IMR-90 (cell line): ENCODE results near the gene PLA2G4A. TPM values are rescaled to one million over a fixed set of nuclear protein-coding genes. Genes with fewer than 3 reads are reported as not detected.

Source experiments
- ATAC-seq: fragments of 200-7000 bp; cut with Tn5 transposase; 2 replicates; pipeline ENCODE4 v1.9.1; 2020; ENCODE audit warnings: low read depth, mild to moderate bottlenecking, moderate library complexity
- BruUV-seq: library from RNA; stranded (reverse); fragments of 400-500 nt; replicated peaks from 2 replicates; lab custom pipeline; 2021; lab: Mats Ljungman, UMichigan
- CTCF ChIA-PET: fragments of 300-600 bp; formaldehyde crosslinking; extraction: SDS; loops from one replicate; lab custom pipeline; 2021; ENCODE audit warnings: antibody characterized with exemption; lab: Yijun Ruan, JAX
- POLR2A ChIA-PET: fragments of 300-600 bp; sonication (Branson Sonifier 250); formaldehyde crosslinking; loops from one replicate; lab custom pipeline; 2022; ENCODE audit warnings: antibody characterized with exemption; ENCODE audit not compliant: unreplicated experiment; lab: Charles Lee
- DNase-seq: peaks from one replicate; pipeline ENCODE4 v3.0.0; 2013
- H2AFZ ChIP-seq: replicated peaks from 2 replicates; pipeline ENCODE3; 2013; ENCODE audit warnings: low read length, mild to moderate bottlenecking; ENCODE audit not compliant: poor library complexity
- H2AK5ac ChIP-seq: 2 replicates; pipeline ENCODE4 v1.6.1; 2013; ENCODE audit warnings: low read depth, low read length, inconsistent platforms
- H2AK9ac ChIP-seq: replicated peaks from 2 replicates; pipeline ENCODE3; 2013; ENCODE audit warnings: mild to moderate bottlenecking, low read depth, low read length, moderate library complexity; ENCODE audit not compliant: poor library complexity
- H2BK120ac ChIP-seq: 2 replicates; pipeline ENCODE4 v1.6.1; 2013; ENCODE audit warnings: low read depth, low read length, inconsistent platforms
- H2BK15ac ChIP-seq: 3 replicates; pipeline ENCODE4 v1.6.1; 2013; ENCODE audit warnings: low read depth, low read length, inconsistent platforms
- H2BK20ac ChIP-seq: 2 replicates; pipeline ENCODE4 v1.6.1; 2013; ENCODE audit warnings: low read depth, mild to moderate bottlenecking, inconsistent platforms, low read length, moderate library complexity
- H2BK5ac ChIP-seq: 2 replicates; pipeline ENCODE4 v1.6.1; 2013; ENCODE audit warnings: mild to moderate bottlenecking, low read depth, low read length, inconsistent platforms; ENCODE audit not compliant: poor library complexity, severe bottlenecking
- H3K14ac ChIP-seq: replicated peaks from 2 replicates; pipeline ENCODE4 v1.6.1; 2013; ENCODE audit warnings: low read depth, low read length, inconsistent platforms
- H3K18ac ChIP-seq: 2 replicates; pipeline ENCODE4 v1.6.1; 2013; ENCODE audit warnings: low read depth, low read length, control low read depth
- H3K23ac ChIP-seq: 2 replicates; pipeline ENCODE4 v1.6.1; 2013; ENCODE audit warnings: low read depth, low read length, inconsistent platforms
- H3K27ac ChIP-seq: 2 replicates; pipeline ENCODE4 v1.5.1; 2013; ENCODE audit warnings: mild to moderate bottlenecking, control low read depth, low read length; ENCODE audit not compliant: insufficient read depth
- H3K27me3 ChIP-seq: 2 replicates; pipeline ENCODE4 v1.6.1; 2013; ENCODE audit warnings: low read length; ENCODE audit not compliant: control insufficient read depth, insufficient read depth
- H3K36me3 ChIP-seq: 2 replicates; pipeline ENCODE4 v1.6.1; 2013; ENCODE audit warnings: low read length, mixed read lengths; ENCODE audit not compliant: control insufficient read depth, insufficient read depth
- H3K4ac ChIP-seq: 2 replicates; pipeline ENCODE4 v1.6.1; 2013; ENCODE audit warnings: low read depth, low read length, inconsistent platforms
- H3K4me1 ChIP-seq: 2 replicates; pipeline ENCODE4 v1.6.1; 2013; ENCODE audit warnings: low read length, mixed read lengths; ENCODE audit not compliant: control insufficient read depth, insufficient read depth
- H3K4me2 ChIP-seq: 2 replicates; pipeline ENCODE4 v1.6.1; 2013; ENCODE audit warnings: low read depth, mild to moderate bottlenecking, control low read depth, low read length, moderate library complexity
- H3K4me3 ChIP-seq: 2 replicates; pipeline ENCODE4 v1.5.1; 2013; ENCODE audit warnings: low read depth, mild to moderate bottlenecking, control low read depth, low read length, moderate library complexity; ENCODE audit not compliant: insufficient read depth
- H3K56ac ChIP-seq: 2 replicates; pipeline ENCODE4 v1.6.1; 2013; ENCODE audit warnings: low read length, inconsistent platforms; ENCODE audit not compliant: insufficient read depth; ENCODE audit errors: extremely low read depth
- H3K79me1 ChIP-seq, 2 experiments: 2 replicates each; pipeline ENCODE4 v1.6.1; 2013; ENCODE audit warnings: low read length in 2 of 2, inconsistent platforms in 1 of 2, low read depth in 1 of 2
- H3K9ac ChIP-seq: 2 replicates; pipeline ENCODE4 v1.6.1; 2013; ENCODE audit warnings: low read depth, low read length, control low read depth
- H3K9me1 ChIP-seq: 2 replicates; pipeline ENCODE4 v1.6.1; 2013; ENCODE audit warnings: low read length, inconsistent platforms; ENCODE audit not compliant: insufficient read depth
- H3K9me3 ChIP-seq: 2 replicates; pipeline ENCODE4 v1.6.1; 2013; ENCODE audit warnings: low read length; ENCODE audit not compliant: control insufficient read depth, insufficient read depth
- H4K20me1 ChIP-seq: 2 replicates; pipeline ENCODE4 v1.6.1; 2013; ENCODE audit warnings: low read length, inconsistent platforms; ENCODE audit not compliant: insufficient read depth
- H4K5ac ChIP-seq: 2 replicates; pipeline ENCODE4 v1.6.1; 2013; ENCODE audit warnings: mild to moderate bottlenecking, low read depth, low read length, control low read depth
- H4K8ac ChIP-seq, 2 experiments: 2 replicates each; pipeline ENCODE4 v1.6.1; 2013; ENCODE audit warnings: low read depth in 2 of 2, low read length in 2 of 2, control low read depth in 1 of 2, inconsistent platforms in 1 of 2
- H4K91ac ChIP-seq: 2 replicates; pipeline ENCODE4 v1.6.1; 2013; ENCODE audit warnings: low read depth, low read length, inconsistent platforms; ENCODE audit not compliant: insufficient read depth
- BHLHE40 ChIP-seq: fragments of 150-350 bp; IDR thresholded peaks from 2 replicates; pipeline ENCODE4 v1.6.1; 2016; ENCODE audit warnings: mild to moderate bottlenecking, low read depth, low read length
- CEBPB ChIP-seq: IDR thresholded peaks from 2 replicates; pipeline ENCODE4 v1.6.1; 2012; ENCODE audit warnings: low read depth, low read length, improper control_type of control experiment
- CHD1 ChIP-seq: IDR thresholded peaks from 2 replicates; pipeline ENCODE4 v1.6.1; 2012; ENCODE audit warnings: low read depth, low read length, improper control_type of control experiment
- ELK1 ChIP-seq: fragments of 150-350 bp; IDR thresholded peaks from 2 replicates; pipeline ENCODE4 v1.6.1; 2016; ENCODE audit warnings: low read depth, mild to moderate bottlenecking, low read length, moderate library complexity, borderline replicate concordance
- FOS ChIP-seq: fragments of 150-350 bp; IDR thresholded peaks from 2 replicates; pipeline ENCODE4 v1.6.1; 2016; ENCODE audit warnings: low read depth, low read length
- MAFK ChIP-seq: IDR thresholded peaks from 2 replicates; pipeline ENCODE4 v1.6.1; 2012; ENCODE audit warnings: low read depth, low read length, improper control_type of control experiment
- MAZ ChIP-seq: IDR thresholded peaks from 2 replicates; pipeline ENCODE4 v1.6.1; 2012; ENCODE audit warnings: low read depth, mild to moderate bottlenecking, low read length, improper control_type of control experiment, moderate library complexity, borderline replicate concordance
- MXI1 ChIP-seq: IDR thresholded peaks from 2 replicates; pipeline ENCODE4 v1.6.1; 2012; ENCODE audit warnings: low read depth, mild to moderate bottlenecking, low read length, moderate library complexity, borderline replicate concordance
- NFE2L2 ChIP-seq: fragments of 150-350 bp; IDR thresholded peaks from 2 replicates; pipeline ENCODE4 v1.6.1; 2016; ENCODE audit warnings: low read depth, mild to moderate bottlenecking, low read length
- POLR2A ChIP-seq: IDR thresholded peaks from 2 replicates; pipeline ENCODE4 v1.6.1; 2012; ENCODE audit warnings: mild to moderate bottlenecking, low read depth, low read length
- RAD21 ChIP-seq: IDR thresholded peaks from 2 replicates; pipeline ENCODE4 v1.6.1; 2012; ENCODE audit warnings: low read length, improper control_type of control experiment
- RCOR1 ChIP-seq: IDR thresholded peaks from 2 replicates; pipeline ENCODE4 v1.6.1; 2012; ENCODE audit warnings: mild to moderate bottlenecking, low read length, improper control_type of control experiment; ENCODE audit not compliant: insufficient replicate concordance
- RFX5 ChIP-seq: IDR thresholded peaks from 2 replicates; pipeline ENCODE4 v1.8.0; 2012; ENCODE audit warnings: low read depth, mild to moderate bottlenecking, low read length, moderate library complexity
- SMC3 ChIP-seq: fragments of 150-350 bp; IDR thresholded peaks from 2 replicates; pipeline ENCODE4 v1.6.1; 2016; ENCODE audit warnings: low read depth, mild to moderate bottlenecking, antibody characterized with exemption, low read length, moderate library complexity
- USF2 ChIP-seq: fragments of 150-350 bp; IDR thresholded peaks from 2 replicates; pipeline ENCODE4 v1.6.1; 2017; ENCODE audit warnings: mild to moderate bottlenecking, antibody characterized with exemption, low read length, low read depth
- WGBS, 2 experiments: methylation state at CpG; one replicate each; pipeline versions ENCODE4 v1.1.5 to v1.1.7; 2013; ENCODE audit warnings: missing lambda C conversion rate in 2 of 2; ENCODE audit not compliant: insufficient read length in 1 of 2; ENCODE audit errors: extremely low coverage in 2 of 2; 5-methylcytosine and 5-hydroxymethylcytosine counted together
- dilution Hi-C: fragments of 300-500 bp; cut with HindIII; formaldehyde crosslinking; loops from one replicate; pipeline ENCODE4 v1.14.3; 2018; ENCODE audit warnings: low sequenced_read_pairs; ENCODE audit not compliant: unreplicated experiment
- in situ Hi-C: fragments of 300-500 bp; cut with MboI; formaldehyde crosslinking; loops from 3 replicates; pipeline ENCODE4 v1.14.3; 2019; ENCODE audit warnings: low sequenced_read_pairs, inconsistent platforms, mixed read lengths
- intact Hi-C: fragments of 100-400 bp; cut with micrococcal nuclease; formaldehyde crosslinking; loops from 2 replicates; pipeline ENCODE4 v1.10.0; 2022
- polyA plus RNA-seq, 3 experiments: library from polyadenylated mRNA; depleted of rRNA; stranded (reverse); fragments of >200 nt; gene quantifications; 2 replicates each; pipeline ENCODE4 v1.2.3, GENCODE V29; 2012; ENCODE audit warnings: low replicate concordance in 1 of 3
- total RNA-seq: library from RNA; depleted of rRNA; stranded (reverse); fragments of >200 nt; gene quantifications from 2 replicates; pipeline ENCODE4 v1.2.3, GENCODE V29; 2012
- TF ChIP-seq, protein P1 (sequence below): conservative IDR thresholded peaks from 2 replicates; pipeline ENCODE4 v1.5.1; 2012; ENCODE audit warnings: mild to moderate bottlenecking, low read depth, low read length, improper control_type of control experiment

The PLA2G4A gene
- total and polyA plus RNA-seq, 2 of the 4 experiments (the other 2 are of a cell fraction), result 1.6 to 3.8 TPM

DNA sequence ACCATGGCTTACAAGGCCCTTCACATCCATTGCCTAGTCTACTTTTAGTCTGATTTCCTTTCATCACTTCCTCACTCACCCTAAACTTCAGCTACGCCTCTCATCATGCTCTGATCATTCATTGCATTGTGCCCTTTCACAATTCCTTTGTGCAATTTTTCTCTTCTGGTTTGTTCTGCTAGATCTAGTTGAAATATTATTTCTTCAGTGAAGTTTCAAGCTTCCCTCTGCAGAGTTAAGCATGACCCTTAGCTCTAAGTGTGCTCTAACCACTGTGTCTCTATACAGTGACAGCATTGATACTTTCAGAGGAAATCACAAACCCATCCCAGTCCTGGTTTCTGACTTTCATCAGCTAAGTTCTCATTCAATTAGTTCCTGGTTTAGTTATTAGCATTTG, 166.1 kb downstream of the PLA2G4A start:
- dilution Hi-C loops (loop anchor here (25.0 kb wide), 1 partner anchor 383 kb away; no protein-coding TSS in a partner anchor), in situ Hi-C loops (no loop called here), intact Hi-C loops (no loop called here)
- no peak for TF ChIP-seq FOS
- no peak for TF ChIP-seq CHD1
- TF ChIP-seq, protein P1, sequence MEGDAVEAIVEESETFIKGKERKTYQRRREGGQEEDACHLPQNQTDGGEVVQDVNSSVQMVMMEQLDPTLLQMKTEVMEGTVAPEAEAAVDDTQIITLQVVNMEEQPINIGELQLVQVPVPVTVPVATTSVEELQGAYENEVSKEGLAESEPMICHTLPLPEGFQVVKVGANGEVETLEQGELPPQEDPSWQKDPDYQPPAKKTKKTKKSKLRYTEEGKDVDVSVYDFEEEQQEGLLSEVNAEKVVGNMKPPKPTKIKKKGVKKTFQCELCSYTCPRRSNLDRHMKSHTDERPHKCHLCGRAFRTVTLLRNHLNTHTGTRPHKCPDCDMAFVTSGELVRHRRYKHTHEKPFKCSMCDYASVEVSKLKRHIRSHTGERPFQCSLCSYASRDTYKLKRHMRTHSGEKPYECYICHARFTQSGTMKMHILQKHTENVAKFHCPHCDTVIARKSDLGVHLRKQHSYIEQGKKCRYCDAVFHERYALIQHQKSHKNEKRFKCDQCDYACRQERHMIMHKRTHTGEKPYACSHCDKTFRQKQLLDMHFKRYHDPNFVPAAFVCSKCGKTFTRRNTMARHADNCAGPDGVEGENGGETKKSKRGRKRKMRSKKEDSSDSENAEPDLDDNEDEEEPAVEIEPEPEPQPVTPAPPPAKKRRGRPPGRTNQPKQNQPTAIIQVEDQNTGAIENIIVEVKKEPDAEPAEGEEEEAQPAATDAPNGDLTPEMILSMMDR, result no peak
- TF ChIP-seq SMC3, result no peak
- no peak for TF ChIP-seq NFE2L2
- TF ChIP-seq RAD21, result no peak
- TF ChIP-seq MXI1, result no peak
- no peak for TF ChIP-seq BHLHE40
- TF ChIP-seq ELK1, result no peak
- no peak for TF ChIP-seq USF2
- TF ChIP-seq MAZ, result no peak
- TF ChIP-seq MAFK, result no peak
- no peak for TF ChIP-seq POLR2A
- TF ChIP-seq CEBPB, result no peak
- TF ChIP-seq RCOR1, result no peak
- TF ChIP-seq RFX5, result no peak
- no peak for ATAC-seq
- H3K79me1 ChIP-seq, result no peaks in the 10 kb centered on the region
- H3K56ac ChIP-seq, result no peak overlapping the region
- H3K9ac ChIP-seq, result no peak overlapping the region
- WGBS, 2 experiments, result no CpG with 5 or more reads among the region's 1 CpG
- no peak overlapping the region for H2BK20ac ChIP-seq
- H2AK5ac ChIP-seq, result no peak overlapping the region
- no peak overlapping the region for H2AFZ ChIP-seq
- no peaks in the 10 kb centered on the region for H3K36me3 ChIP-seq
- H3K4me2 ChIP-seq, result no peak overlapping the region
- no peak overlapping the region for H3K4ac ChIP-seq
- H3K27ac ChIP-seq, result no peak overlapping the region
- ChIA-PET CTCF (no interaction called here), POLR2A (no interaction called here)
- H2BK120ac ChIP-seq, result no peak overlapping the region
- no peaks in the 10 kb centered on the region for H3K9me1 ChIP-seq
- H2BK5ac ChIP-seq, result no peak overlapping the region
- no peak overlapping the region for H3K4me3 ChIP-seq
- no peak overlapping the region for H4K91ac ChIP-seq
- H3K18ac ChIP-seq, result no peak overlapping the region
- no peak overlapping the region for H4K8ac ChIP-seq
- H3K4me1 ChIP-seq, result no peaks in the 10 kb centered on the region; the same call in 1 of the 2 replicates
- H3K9me3 ChIP-seq, result no peaks in the 10 kb centered on the region
- no peaks in the 10 kb centered on the region for H4K20me1 ChIP-seq
- H3K23ac ChIP-seq, result no peak overlapping the region
- H3K14ac ChIP-seq, result no peak overlapping the region
- H2BK15ac ChIP-seq, result no peak overlapping the region
- no peak overlapping the region for H4K5ac ChIP-seq
- BruUV-seq, result no TSS peak
- no peak overlapping the region for H2AK9ac ChIP-seq
- H3K27me3 ChIP-seq, result no peaks in the 10 kb centered on the region; the same call in 1 of the 2 replicates
- DNase-seq, result no peak
